NCI-H2107 treated with DMSO at 0.1 percent for 48 hours (cell line): ENCODE data around the gene HCFC1R1.
"Not testable (repeated sequence)": the region's sequence is repeated elsewhere in the genome, so short reads cannot be mapped to it uniquely, and the experiment has no call there.

Experiments
- DNase-seq: peaks from one replicate; lab custom pipeline; 2025; ENCODE audit not compliant: unreplicated experiment; lab: John Stamatoyannopoulos, UW

Gene HCFC1R1

GRCh38 chr16:3057181-3058138, 33.7 kb upstream of the HCFC1R1 start:
- no peak for DNase-seq

GRCh38 chr16:3056336-3057180, 32.8 kb upstream of the HCFC1R1 start:
- no peak for DNase-seq

- DNase-seq, result not testable (repeated sequence)
Measured at GRCh38 chr16:3055734-3056115, 32.0 kb upstream of the HCFC1R1 start.

GRCh38 chr16:3054965-3055733, 31.4 kb upstream of the HCFC1R1 start:
- no peak for DNase-seq

- not testable (repeated sequence) for DNase-seq
Measured at GRCh38 chr16:3053330-3053710, 29.6 kb upstream of the HCFC1R1 start.

GRCh38 chr16:3052571-3053329, 29.0 kb upstream of the HCFC1R1 start:
- DNase-seq, result not testable (repeated sequence)

GRCh38 chr16:3051494-3051893, 27.8 kb upstream of the HCFC1R1 start:
- DNase-seq, result no peak

GRCh38 chr16:3051009-3051408, 27.3 kb upstream of the HCFC1R1 start:
- no peak for DNase-seq

GRCh38 chr16:3050487-3050886, 26.7 kb upstream of the HCFC1R1 start:
- DNase-seq, result no peak

GRCh38 chr16:3049921-3050481, 26.3 kb upstream of the HCFC1R1 start:
- DNase-seq, result no peak

GRCh38 chr16:3047387-3047720, 23.6 kb upstream of the HCFC1R1 start:
- no peak for DNase-seq

GRCh38 chr16:3046641-3047386, 23.1 kb upstream of the HCFC1R1 start:
- no peak for DNase-seq

- DNase-seq, result no peak
Measured at GRCh38 chr16:3045758-3046640, 22.3 kb upstream of the HCFC1R1 start, which contains the start of gene MMP25. TSS of gene MMP25 (plus strand) at chr16:3046561. CDS start at chr16:3046918, 357 bp downstream.

- DNase-seq, result no peak
Measured at GRCh38 chr16:3044708-3045107, 21.0 kb upstream of the HCFC1R1 start.

GRCh38 chr16:3042376-3042775, 18.6 kb upstream of the HCFC1R1 start:
- DNase-seq, result no peak

- no peak for DNase-seq
Measured at GRCh38 chr16:3038896-3039295, 15.2 kb upstream of the HCFC1R1 start.

GRCh38 chr16:3038256-3038655, 14.5 kb upstream of the HCFC1R1 start:
- DNase-seq, result peak; percentile 54

GRCh38 chr16:3036726-3037315, 13.1 kb upstream of the HCFC1R1 start, which contains the start of gene BICDL2:
TSS of gene BICDL2 (minus strand) at chr16:3036944. CDS start at chr16:3035496, 1,448 bp downstream.
- no peak for DNase-seq
